CD4-positive, alpha-beta T cell treated with Interleukin-15 for 4 hours (primary cell): ENCODE results near the gene REEP6.
"Not testable (repeated sequence)": the region's sequence is repeated elsewhere in the genome, so short reads cannot be mapped to it uniquely, and the experiment has no call there.

Experiments
- DNase-seq: peaks from one replicate; pipeline ENCODE4 v3.0.0-alpha.2; 2020; ENCODE audit warnings: low spot score

REEP6 gene

GRCh38 chr19:1507763-1508506, 17.0 kb downstream of the REEP6 start:
- peak; percentile 94 for DNase-seq

GRCh38 chr19:1508507-1508856, 17.5 kb downstream of the REEP6 start:
- no peak for DNase-seq

GRCh38 chr19:1509602-1510441, 18.8 kb downstream of the REEP6 start:
- DNase-seq, result no peak

- DNase-seq, result no peak
Observed at GRCh38 chr19:1510442-1510806, 19.4 kb downstream of the REEP6 start.

- no peak for DNase-seq
Observed at GRCh38 chr19:1510807-1511206, 19.8 kb downstream of the REEP6 start.

GRCh38 chr19:1511318-1512317, 20.6 kb downstream of the REEP6 start:
- no peak for DNase-seq

GRCh38 chr19:1512671-1513498, 21.9 kb downstream of the REEP6 start, which contains the start of gene ADAMTSL5:
ADAMTSL5 (minus strand) TSS chr19:1513019; CDS start chr19:1510943, 2,076 bp downstream.
- peak; percentile 53 for DNase-seq

GRCh38 chr19:1513499-1514294, 22.7 kb downstream of the REEP6 start:
- peak; percentile 61 for DNase-seq

- DNase-seq, result no peak
Observed at GRCh38 chr19:1514295-1514661, 23.3 kb downstream of the REEP6 start.

- DNase-seq, result no peak
Observed at GRCh38 chr19:1514986-1515721, 24.2 kb downstream of the REEP6 start.

- DNase-seq, result no peak
Observed at GRCh38 chr19:1516395-1516753, 25.4 kb downstream of the REEP6 start.

- no peak for DNase-seq
Observed at GRCh38 chr19:1518471-1518870, 27.5 kb downstream of the REEP6 start.

GRCh38 chr19:1519802-1520201, 28.8 kb downstream of the REEP6 start:
- not testable (repeated sequence) for DNase-seq

GRCh38 chr19:1520203-1520780, 29.3 kb downstream of the REEP6 start:
- no peak for DNase-seq

GRCh38 chr19:1521636-1522035, 30.7 kb downstream of the REEP6 start:
- no peak for DNase-seq

- DNase-seq, result no peak
Observed at GRCh38 chr19:1522061-1522460, 31.1 kb downstream of the REEP6 start.

- DNase-seq, result no peak
Observed at GRCh38 chr19:1522838-1523237, 31.9 kb downstream of the REEP6 start.

GRCh38 chr19:1523412-1524286, 32.7 kb downstream of the REEP6 start, which contains the start of gene PLK5:
PLK5 (plus strand) TSS chr19:1524077; CDS start chr19:1526997, 2,920 bp downstream.
- DNase-seq, result no peak
